Endothelial cell (in vitro differentiated cells): ENCODE results near the gene ERG. TPM values are rescaled to one million over a fixed set of nuclear protein-coding genes. Genes with fewer than 3 reads are reported as not detected.
A peak's percentile ranks its signal among the peaks of the same experiment; 100 is the strongest.

Experiments used
- DNase-seq: peaks from one replicate; pipeline ENCODE4 v3.0.0; 2021; ENCODE audit warnings: low spot score
- H3K27ac Mint-ChIP-seq: one replicate; pipeline ENCODE4 v1.8.0; 2021; ENCODE audit warnings: mixed read lengths, inconsistent platforms; ENCODE audit not compliant: unreplicated experiment
- H3K27me3 Mint-ChIP-seq: one replicate; pipeline ENCODE4 v1.8.0; 2021; ENCODE audit warnings: mild to moderate bottlenecking, moderate library complexity, mixed read lengths, inconsistent platforms; ENCODE audit not compliant: unreplicated experiment
- H3K36me3 Mint-ChIP-seq: one replicate; pipeline ENCODE4 v1.8.0; 2021; ENCODE audit warnings: mild to moderate bottlenecking, low read depth, mixed read lengths, inconsistent platforms; ENCODE audit not compliant: unreplicated experiment
- H3K4me1 Mint-ChIP-seq: one replicate; pipeline ENCODE4 v1.8.0; 2021; ENCODE audit warnings: mild to moderate bottlenecking, mixed read lengths, inconsistent platforms; ENCODE audit not compliant: unreplicated experiment
- H3K4me3 Mint-ChIP-seq: one replicate; pipeline ENCODE4 v1.8.0; 2021; ENCODE audit warnings: mild to moderate bottlenecking, mixed read lengths, inconsistent platforms; ENCODE audit not compliant: unreplicated experiment
- H3K9me3 Mint-ChIP-seq: one replicate; pipeline ENCODE4 v1.8.0; 2021; ENCODE audit warnings: mixed read lengths, inconsistent platforms; ENCODE audit not compliant: unreplicated experiment
- total RNA-seq: library from RNA; stranded (reverse); fragmentation: NEBNext Ultra II Directional; extraction: Animal tissue kit (Norgen Biotek cat#: 25700); gene quantifications from one replicate; pipeline ENCODE4 v1.2.1, GENCODE V29; 2021; ENCODE audit not compliant: unreplicated experiment
- TF ChIP-seq, protein P1 (sequence below): fragments of 200-600 bp; sonication (generic); IDR thresholded peaks from one replicate; pipeline ENCODE4 v1.5.0; 2021; ENCODE audit warnings: antibody characterized with exemption; ENCODE audit not compliant: unreplicated experiment

Gene ERG
- total RNA-seq, 1 donor from 2014 or later = 133 TPM

DNA sequence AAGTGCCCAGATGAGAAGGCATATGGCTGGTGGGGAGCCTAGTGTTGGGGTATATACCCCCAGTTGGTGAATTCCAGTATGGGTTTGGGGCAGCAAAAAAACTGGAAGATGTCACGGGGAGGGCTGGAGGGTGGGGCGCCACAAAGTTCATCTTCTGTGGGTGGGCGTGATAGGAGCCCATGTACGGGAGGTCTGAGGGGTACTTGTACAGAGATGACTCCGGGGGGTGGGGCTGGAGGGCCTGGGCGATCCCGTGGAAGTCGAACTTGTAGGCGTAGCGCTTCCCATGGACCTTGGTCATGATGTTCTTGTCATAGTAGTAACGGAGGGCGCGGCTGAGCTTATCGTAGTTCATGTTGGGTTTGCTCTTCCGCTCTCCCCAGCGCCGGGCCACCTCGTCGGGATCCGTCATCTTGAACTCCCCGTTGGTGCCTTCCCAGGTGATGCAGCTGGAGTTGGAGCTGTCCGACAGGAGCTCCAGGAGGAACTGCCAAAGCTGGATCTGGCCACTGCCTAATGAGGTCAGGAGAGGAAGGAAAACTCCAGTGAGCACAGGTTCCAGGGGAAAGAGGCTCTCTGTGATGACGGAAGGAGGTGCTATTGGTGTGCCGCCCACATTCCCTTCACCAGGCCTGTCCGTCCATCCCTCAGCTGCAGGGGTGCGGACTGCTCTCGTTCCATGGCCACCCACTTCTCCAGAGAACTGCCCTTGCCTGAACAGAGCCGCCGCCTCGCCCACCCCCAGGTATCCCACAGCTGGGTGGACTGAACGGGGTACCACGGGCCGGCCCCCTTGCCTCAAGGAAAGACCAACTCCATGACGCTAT is 114.7 kb downstream of the ERG start:
- Mint-ChIP-seq H3K36me3 (peaks cover 19% of the 10 kb centered on the region), H3K4me1 (no peaks in the 10 kb centered on the region), H3K9me3 (no peaks in the 10 kb centered on the region), H3K4me3 (no peak overlapping the region), H3K27me3 (peaks cover 2% of the 10 kb centered on the region), H3K27ac (no peak overlapping the region)
- TF ChIP-seq, protein P1, sequence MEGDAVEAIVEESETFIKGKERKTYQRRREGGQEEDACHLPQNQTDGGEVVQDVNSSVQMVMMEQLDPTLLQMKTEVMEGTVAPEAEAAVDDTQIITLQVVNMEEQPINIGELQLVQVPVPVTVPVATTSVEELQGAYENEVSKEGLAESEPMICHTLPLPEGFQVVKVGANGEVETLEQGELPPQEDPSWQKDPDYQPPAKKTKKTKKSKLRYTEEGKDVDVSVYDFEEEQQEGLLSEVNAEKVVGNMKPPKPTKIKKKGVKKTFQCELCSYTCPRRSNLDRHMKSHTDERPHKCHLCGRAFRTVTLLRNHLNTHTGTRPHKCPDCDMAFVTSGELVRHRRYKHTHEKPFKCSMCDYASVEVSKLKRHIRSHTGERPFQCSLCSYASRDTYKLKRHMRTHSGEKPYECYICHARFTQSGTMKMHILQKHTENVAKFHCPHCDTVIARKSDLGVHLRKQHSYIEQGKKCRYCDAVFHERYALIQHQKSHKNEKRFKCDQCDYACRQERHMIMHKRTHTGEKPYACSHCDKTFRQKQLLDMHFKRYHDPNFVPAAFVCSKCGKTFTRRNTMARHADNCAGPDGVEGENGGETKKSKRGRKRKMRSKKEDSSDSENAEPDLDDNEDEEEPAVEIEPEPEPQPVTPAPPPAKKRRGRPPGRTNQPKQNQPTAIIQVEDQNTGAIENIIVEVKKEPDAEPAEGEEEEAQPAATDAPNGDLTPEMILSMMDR = no peak
- no peak for DNase-seq

DNA sequence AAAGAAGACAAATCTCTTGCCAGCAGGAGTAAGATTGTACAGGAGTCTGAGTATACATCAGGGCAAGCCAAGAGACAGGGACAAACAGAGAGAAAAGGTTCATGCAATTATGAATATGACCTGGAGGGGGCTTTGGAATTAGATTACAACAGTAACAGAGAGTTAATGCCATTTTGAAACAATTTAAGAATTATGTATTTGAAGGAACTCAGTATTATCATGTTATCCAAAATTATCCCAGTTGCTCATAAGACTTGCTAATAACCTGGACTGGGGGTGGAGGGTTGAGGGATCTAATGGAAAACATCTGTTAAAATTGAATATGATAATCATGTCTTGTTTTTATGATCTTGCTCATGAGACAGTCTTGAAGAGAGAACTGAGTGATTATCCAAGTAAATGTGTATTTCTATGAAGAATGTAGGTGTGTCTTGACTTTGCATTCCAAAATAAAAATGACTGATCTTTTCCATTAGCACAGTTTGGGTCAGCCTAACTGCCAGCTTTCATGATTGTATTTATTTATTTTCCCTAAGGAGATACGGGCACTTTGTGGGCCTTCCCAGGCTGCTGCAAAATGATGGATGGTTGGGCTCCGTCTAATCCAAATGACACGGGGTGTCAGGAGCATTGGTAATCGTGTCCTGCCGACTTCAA is 117.7 kb downstream of the ERG start:
- Mint-ChIP-seq H3K36me3 (peaks cover 19% of the 10 kb centered on the region), H3K4me3 (no peak overlapping the region), H3K27ac (no peak overlapping the region)

DNA sequence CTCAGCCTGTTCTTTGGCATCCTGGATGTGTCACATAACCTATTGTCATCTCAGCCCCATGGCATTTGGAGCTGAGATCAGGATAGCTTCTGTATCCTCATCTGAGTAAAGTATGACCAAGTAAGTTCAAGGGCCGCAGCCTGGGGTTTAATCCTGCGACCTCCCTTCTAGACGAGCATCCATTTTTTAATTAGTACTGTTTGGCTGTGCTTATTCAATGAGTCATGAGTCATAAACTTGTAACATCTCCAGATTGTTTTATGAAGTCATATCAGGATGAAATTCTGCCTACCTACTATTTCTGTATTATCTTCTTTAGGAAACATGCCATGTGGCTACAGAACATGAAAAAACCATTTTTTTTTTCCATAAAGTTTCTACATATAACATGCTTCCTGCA is 119.1 kb downstream of the ERG start:
- DNase-seq = no peak
- H3K4me3 Mint-ChIP-seq = no peak overlapping the region
- H3K27ac Mint-ChIP-seq = no peak overlapping the region
- peaks cover 16% of the 10 kb centered on the region for H3K36me3 Mint-ChIP-seq
- TF ChIP-seq, protein P1 = no peak
- H3K4me1 Mint-ChIP-seq = no peaks in the 10 kb centered on the region
- peaks cover 5% of the 10 kb centered on the region for H3K27me3 Mint-ChIP-seq
- no peaks in the 10 kb centered on the region for H3K9me3 Mint-ChIP-seq

More for the DNA sequence above, 117.7 kb downstream of the ERG start:
- Mint-ChIP-seq H3K9me3 (no peaks in the 10 kb centered on the region), H3K27me3 (peaks cover 4% of the 10 kb centered on the region), H3K4me1 (no peaks in the 10 kb centered on the region)
- TF ChIP-seq, protein P1 = peak; percentile 42
- DNase-seq = no peak

DNA sequence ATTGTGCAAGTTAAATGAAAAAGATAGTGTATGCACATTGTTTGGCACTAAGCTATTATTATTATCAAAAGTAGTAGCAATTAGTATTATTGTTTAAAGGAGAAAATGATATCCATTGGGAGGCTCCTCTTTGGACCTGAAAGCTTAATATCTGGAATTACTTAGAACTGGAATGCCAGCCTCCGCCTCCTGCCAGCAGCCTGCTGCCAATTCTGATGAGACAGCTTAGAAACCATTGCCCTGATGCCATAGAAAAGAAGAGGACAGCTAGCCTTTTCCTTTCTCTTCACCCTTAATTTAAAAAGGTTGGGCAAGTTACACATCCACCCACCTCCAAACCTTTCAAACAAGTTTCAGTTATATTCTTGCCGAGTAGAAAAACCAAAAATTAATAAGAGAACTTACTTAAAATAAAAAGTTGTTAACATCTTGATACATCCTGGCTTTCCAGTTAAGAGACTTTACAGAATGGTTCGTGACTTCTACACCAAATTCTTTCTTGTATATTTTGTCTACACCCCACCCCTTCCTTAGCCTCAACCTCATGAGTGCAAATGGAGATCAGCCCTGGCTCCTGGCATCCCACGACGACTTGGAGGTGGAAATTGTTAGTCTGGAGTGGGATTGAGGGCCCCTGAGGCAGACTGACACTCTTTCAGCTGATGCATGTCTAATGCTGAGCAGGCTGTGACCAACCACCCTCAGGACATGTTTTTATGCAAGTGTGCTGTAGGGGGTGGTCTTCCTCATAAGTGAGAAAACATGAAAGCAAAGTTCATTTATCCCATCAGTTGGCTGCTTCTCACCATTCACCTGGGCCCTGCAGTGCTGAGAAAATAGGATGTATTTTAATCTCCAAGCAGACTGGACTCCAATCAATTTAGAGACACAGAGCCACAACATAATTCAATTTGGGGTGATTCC is 120.8 kb downstream of the ERG start:
- no peak overlapping the region for H3K27ac Mint-ChIP-seq
- peaks cover 7% of the 10 kb centered on the region for H3K36me3 Mint-ChIP-seq
- H3K4me1 Mint-ChIP-seq = no peaks in the 10 kb centered on the region
- TF ChIP-seq, protein P1 = no peak
- H3K9me3 Mint-ChIP-seq = no peaks in the 10 kb centered on the region
- peaks cover 5% of the 10 kb centered on the region for H3K27me3 Mint-ChIP-seq
- no peak overlapping the region for H3K4me3 Mint-ChIP-seq
- no peak for DNase-seq
